HepG2 (cell line): ENCODE data around the gene MRPL20. TPM values are rescaled to one million over a fixed set of nuclear protein-coding genes. Genes with fewer than 3 reads are reported as not detected.

Source experiments
- FOXA3 ChIP-seq: IDR thresholded peaks from 2 replicates; pipeline ENCODE4 v1.6.1; 2016; ENCODE audit warnings: missing genetic modification reagents, missing compliant biosample characterization
- GMEB2 ChIP-seq: IDR thresholded peaks from 2 replicates; pipeline ENCODE4 v1.6.1; 2016; ENCODE audit warnings: missing biosample characterization, missing genetic modification reagents, low read depth
- HNRNPLL ChIP-seq: fragments of 200-400 bp; formaldehyde crosslinking; IDR thresholded peaks from 2 replicates; pipeline ENCODE4 v1.6.1; 2017; ENCODE audit warnings: mild to moderate bottlenecking, low read depth, low read length; ENCODE audit not compliant: poor library complexity, severe bottlenecking
- HOXD1 ChIP-seq: sonication (generic); formaldehyde crosslinking; IDR thresholded peaks from 2 replicates; pipeline ENCODE4 v1.5.0; 2020; ENCODE audit warnings: missing genetic modification reagents
- KDM5B ChIP-seq: sonication (generic); formaldehyde crosslinking; IDR thresholded peaks from 2 replicates; pipeline ENCODE4 v1.4.0; 2020; ENCODE audit warnings: missing genetic modification reagents, mild to moderate bottlenecking, borderline replicate concordance
- KDM6A ChIP-seq: IDR thresholded peaks from 2 replicates; pipeline ENCODE4 v1.6.1; 2016; ENCODE audit warnings: low read depth
- MED8 ChIP-seq: sonication (generic); formaldehyde crosslinking; IDR thresholded peaks from 2 replicates; pipeline ENCODE4 v1.8.1; 2023; ENCODE audit warnings: mild to moderate bottlenecking, missing genetic modification reagents; ENCODE audit not compliant: insufficient replicate concordance
- MYPOP ChIP-seq: sonication (generic); formaldehyde crosslinking; IDR thresholded peaks from 2 replicates; pipeline ENCODE4 v1.8.1; 2023; ENCODE audit warnings: mild to moderate bottlenecking, moderate library complexity, missing genetic modification reagents
- ONECUT2 ChIP-seq: sonication (generic); formaldehyde crosslinking; IDR thresholded peaks from 2 replicates; pipeline ENCODE4 v1.4.0; 2020; ENCODE audit warnings: missing genetic modification reagents
- RAD51 ChIP-seq: fragments of 450-650 bp; IDR thresholded peaks from 2 replicates; pipeline ENCODE4 v1.6.1; 2016; ENCODE audit warnings: borderline replicate concordance
- SMARCE1 ChIP-seq: fragments of 450-650 bp; IDR thresholded peaks from 2 replicates; pipeline ENCODE4 v1.6.1; 2017; ENCODE audit warnings: borderline replicate concordance
- TBX2 ChIP-seq: sonication (generic); formaldehyde crosslinking; IDR thresholded peaks from 2 replicates; pipeline ENCODE4 v1.5.0; 2020; ENCODE audit warnings: missing genetic modification reagents, mild to moderate bottlenecking, borderline replicate concordance
- ZBTB4 ChIP-seq: sonication (generic); formaldehyde crosslinking; IDR thresholded peaks from 2 replicates; pipeline ENCODE4 v1.4.0; 2020; ENCODE audit warnings: missing genetic modification reagents, mild to moderate bottlenecking, borderline replicate concordance
- ZBTB43 ChIP-seq: sonication (generic); formaldehyde crosslinking; conservative IDR thresholded peaks from 2 replicates; pipeline ENCODE4 v1.4.0; 2020; ENCODE audit warnings: missing genetic modification reagents
- ZNF446 ChIP-seq: sonication (generic); formaldehyde crosslinking; IDR thresholded peaks from 2 replicates; pipeline ENCODE4 v1.5.0; 2020; ENCODE audit warnings: mild to moderate bottlenecking, missing genetic modification reagents
- ZNF496 ChIP-seq: sonication (generic); formaldehyde crosslinking; IDR thresholded peaks from 2 replicates; pipeline ENCODE4 v1.8.1; 2023; ENCODE audit warnings: mild to moderate bottlenecking, moderate library complexity, missing genetic modification reagents; ENCODE audit not compliant: insufficient replicate concordance
- ZNF556 ChIP-seq: sonication (generic); formaldehyde crosslinking; IDR thresholded peaks from 2 replicates; pipeline ENCODE4 v1.4.0; 2020; ENCODE audit warnings: mild to moderate bottlenecking, missing genetic modification reagents, borderline replicate concordance
- ZNF598 ChIP-seq: sonication (generic); formaldehyde crosslinking; IDR thresholded peaks from 2 replicates; pipeline ENCODE4 v1.5.1; 2020; ENCODE audit warnings: mild to moderate bottlenecking, missing genetic modification reagents, borderline replicate concordance
- ZNF724P ChIP-seq: sonication (generic); formaldehyde crosslinking; IDR thresholded peaks from 2 replicates; pipeline ENCODE4 v1.8.0; 2022; ENCODE audit warnings: missing genetic modification reagents, borderline replicate concordance
- ZSCAN5A ChIP-seq: sonication (generic); formaldehyde crosslinking; IDR thresholded peaks from 2 replicates; pipeline ENCODE4 v1.8.0; 2022; ENCODE audit warnings: mild to moderate bottlenecking, missing genetic modification reagents, borderline replicate concordance
- polyA plus RNA-seq, 8 experiments: library from polyadenylated mRNA; depleted of rRNA in 3 of 8; stranded (reverse) in 7 of 8; unstranded in 1 of 8; fragments of >200 nt; fragmentation: Illumina TruSeq in 4 of 8; extraction: Trizol in 4 of 8; gene quantifications; 2 replicates each; pipeline versions ENCODE4 v1.2.1 to v1.2.3, GENCODE V29; 2011 to 2016; ENCODE audit warnings: low read depth in 4 of 8, missing spikeins in 1 of 8, mixed read lengths in 1 of 8; ENCODE audit not compliant: insufficient read depth in 1 of 8
- total RNA-seq, 5 experiments: library from RNA; depleted of rRNA; stranded (reverse); fragments of >200 nt; fragmentation: Illumina TruSeq; extraction: Trizol; gene quantifications; 2 replicates each; pipeline ENCODE4 v1.2.3, GENCODE V29; 2016; ENCODE audit warnings: low read depth in 1 of 5

Gene MRPL20
- total and polyA plus RNA-seq, 2 of the 13 experiments (the other 11 are each of a cell fraction or from before 2014, with no cell fraction given): 59.2 to 127 TPM

DNA sequence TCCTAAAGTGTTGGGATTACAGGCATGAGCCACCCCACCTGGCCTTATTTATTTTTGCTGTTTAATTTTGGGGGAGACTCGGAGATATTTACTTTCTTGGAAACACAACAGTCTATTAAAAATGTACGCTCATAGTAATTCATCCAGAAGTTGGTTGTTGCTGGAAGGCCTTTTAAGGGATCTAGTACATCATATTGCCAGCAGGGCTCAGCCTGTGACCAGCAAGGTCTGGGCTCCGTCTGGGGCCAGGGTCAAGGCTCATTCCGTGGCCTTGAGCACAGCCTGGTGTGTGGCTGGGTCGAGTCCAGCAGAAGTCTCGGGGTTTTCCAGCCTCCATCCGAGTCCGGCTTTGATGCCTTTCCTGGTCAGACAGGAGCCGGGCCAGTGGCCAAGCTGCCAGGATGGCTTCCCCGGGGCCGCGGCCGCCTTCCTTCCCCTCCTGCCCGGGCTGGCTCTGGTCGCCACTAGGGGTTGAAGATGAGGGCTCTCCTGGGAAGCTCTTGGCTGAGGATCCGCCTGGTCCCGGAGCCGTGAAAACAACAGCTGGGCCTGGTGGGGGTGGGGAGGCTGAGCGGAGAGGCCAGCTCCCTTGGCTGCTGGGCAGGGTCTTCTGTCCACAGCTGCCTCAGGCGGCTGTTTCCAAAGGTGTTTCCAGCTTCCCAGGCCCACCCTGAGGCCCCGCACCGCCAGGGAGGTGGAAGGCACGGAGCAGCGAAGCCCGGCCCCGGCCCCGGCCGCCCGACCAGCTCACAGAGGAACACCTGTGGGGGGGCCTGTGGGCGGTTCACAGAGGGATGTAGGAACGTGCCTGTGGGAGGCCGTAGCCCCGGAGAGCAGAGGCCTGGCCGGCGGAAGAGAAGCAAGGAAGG is 23.3 kb upstream of the MRPL20 start (continued):
- TF ChIP-seq MYPOP (no peak), ZNF598 (CRISPR knock-in tag) (0 out of 2 replicates have a peak, but pooled peaks have one; percentile 11), RAD51 (no peak), TBX2 (peak; percentile 71), SMARCE1 (no peak), ZNF446 (CRISPR knock-in tag) (no peak), HNRNPLL (peak; percentile 36), ZBTB43 (CRISPR knock-in tag) (no peak), MED8 (CRISPR knock-in tag) (no peak), ZNF496 (CRISPR knock-in tag) (no peak), ONECUT2 (CRISPR knock-in tag) (no peak), KDM5B (peak; percentile 56; the same call in 1 of the 2 replicates), ZBTB4 (no peak), FOXA3 (no peak), KDM6A (no peak), ZSCAN5A (CRISPR knock-in tag) (no peak), GMEB2 (CRISPR knock-in tag) (no peak), ZNF556 (CRISPR knock-in tag) (peak; percentile 40; the same call in 1 of the 2 replicates), ZNF724P (CRISPR knock-in tag) (peak; percentile 47; the same call in 1 of the 2 replicates), HOXD1 (no peak)
